IPS-18c (cell line): ENCODE measurements around the gene ZBTB20.
"Not testable (repeated sequence)": the region's sequence is repeated elsewhere in the genome, so short reads cannot be mapped to it uniquely, and the experiment has no call there.

ENCODE experiments used
- H3K4me3 ChIP-seq: 2 replicates; pipeline ENCODE4 v1.7.0; 2013; ENCODE audit warnings: low read depth, mild to moderate bottlenecking, low read length, moderate library complexity; ENCODE audit not compliant: insufficient read depth
- H3K9me3 ChIP-seq: one replicate; pipeline ENCODE4 v1.6.1; 2013; ENCODE audit warnings: mild to moderate bottlenecking, low read length, moderate library complexity; ENCODE audit not compliant: control insufficient read depth, insufficient read depth

Gene ZBTB20

GRCh38 chr3:115154611-115155010 lies 7.5 kb upstream of the ZBTB20 start:
- H3K9me3 ChIP-seq, result peaks cover 5% of the 10 kb centered on the region
- no peak overlapping the region for H3K4me3 ChIP-seq

GRCh38 chr3:115151921-115152320 lies 4.8 kb upstream of the ZBTB20 start:
- no peaks in the 10 kb centered on the region for H3K9me3 ChIP-seq
- no peak overlapping the region for H3K4me3 ChIP-seq

GRCh38 chr3:115148142-115148790 lies 1.2 kb upstream of the ZBTB20 start:
- H3K9me3 ChIP-seq, result no peaks in the 10 kb centered on the region
- H3K4me3 ChIP-seq, result peak overlapping the region; percentile 72

GRCh38 chr3:115147329-115148141 lies 447 bp upstream of the ZBTB20 start:
- H3K9me3 ChIP-seq, result no peaks in the 10 kb centered on the region
- H3K4me3 ChIP-seq, result peak overlapping the region; percentile 72

- Histone ChIP-seq H3K4me3 (peak overlapping the region; percentile 75), H3K9me3 (no peaks in the 10 kb centered on the region)
These were observed 1.1 kb downstream of the ZBTB20 start for GRCh38 chr3:115146032-115146417.

- no peak overlapping the region for H3K4me3 ChIP-seq
- no peaks in the 10 kb centered on the region for H3K9me3 ChIP-seq
These were observed 5.9 kb downstream of the ZBTB20 start for GRCh38 chr3:115141033-115141757.

- no peaks in the 10 kb centered on the region for H3K9me3 ChIP-seq
- H3K4me3 ChIP-seq, result no peak overlapping the region
These were observed 8.0 kb downstream of the ZBTB20 start for GRCh38 chr3:115139072-115139471.

GRCh38 chr3:115134648-115135347 lies 12.3 kb downstream of the ZBTB20 start:
- Histone ChIP-seq H3K4me3 (no peak overlapping the region), H3K9me3 (no peaks in the 10 kb centered on the region)

- Histone ChIP-seq H3K9me3 (no peaks in the 10 kb centered on the region), H3K4me3 (no peak overlapping the region)
These were observed 19.9 kb downstream of the ZBTB20 start for GRCh38 chr3:115127208-115127607.

GRCh38 chr3:115120597-115120996 lies 26.5 kb downstream of the ZBTB20 start:
- no peaks in the 10 kb centered on the region for H3K9me3 ChIP-seq
- H3K4me3 ChIP-seq, result no peak overlapping the region

GRCh38 chr3:115113367-115113766 lies 33.7 kb downstream of the ZBTB20 start:
- Histone ChIP-seq H3K9me3 (no peaks in the 10 kb centered on the region), H3K4me3 (no peak overlapping the region)

GRCh38 chr3:115111632-115112031 lies 35.5 kb downstream of the ZBTB20 start:
- Histone ChIP-seq H3K4me3 (no peak overlapping the region), H3K9me3 (no peaks in the 10 kb centered on the region)

GRCh38 chr3:115110830-115111229 lies 36.3 kb downstream of the ZBTB20 start:
- no peak overlapping the region for H3K4me3 ChIP-seq
- H3K9me3 ChIP-seq, result peaks cover 2% of the 10 kb centered on the region

GRCh38 chr3:115110066-115110465 lies 37.0 kb downstream of the ZBTB20 start:
- not testable (repeated sequence) for H3K4me3 ChIP-seq, H3K9me3 ChIP-seq

GRCh38 chr3:115108614-115109013 lies 38.5 kb downstream of the ZBTB20 start:
- H3K4me3 ChIP-seq, result no peak overlapping the region

GRCh38 chr3:115102046-115102445 lies 45.0 kb downstream of the ZBTB20 start:
- peaks cover 2% of the 10 kb centered on the region for H3K9me3 ChIP-seq
- H3K4me3 ChIP-seq, result no peak overlapping the region

More at GRCh38 chr3:115108614-115109013, 38.5 kb downstream of the ZBTB20 start:
- H3K9me3 ChIP-seq, result peaks cover 2% of the 10 kb centered on the region

GRCh38 chr3:115100806-115101205 lies 46.3 kb downstream of the ZBTB20 start:
- Histone ChIP-seq H3K9me3 (no peaks in the 10 kb centered on the region), H3K4me3 (no peak overlapping the region)
